Liver (tissue), 9 donors: ENCODE results near the gene SLFN12. TPM values are rescaled to one million over a fixed set of nuclear protein-coding genes. Genes with fewer than 3 reads are reported as not detected.
A peak's percentile ranks its signal among the peaks of the same experiment; 100 is the strongest.

Experiments
- DNase-seq: peaks from one replicate; pipeline ENCODE4 v3.0.0-alpha.2; 2017; ENCODE audit warnings: low spot score
- H3K27ac ChIP-seq, 2 donors: one replicate each; pipeline ENCODE4 v1.7.0; 2013; ENCODE audit warnings: inconsistent platforms in 2 of 2, low read length in 2 of 2, control low read depth in 1 of 2, low read depth in 1 of 2, mild to moderate bottlenecking in 1 of 2
- H3K27me3 ChIP-seq, 4 donors: one replicate each; pipeline versions ENCODE4 v1.6.1 to v1.7.0; 2013; ENCODE audit warnings: low read length in 3 of 4, inconsistent platforms in 1 of 4, mild to moderate bottlenecking in 1 of 4, moderate library complexity in 1 of 4; ENCODE audit not compliant: control insufficient read depth in 4 of 4, insufficient read depth in 4 of 4
- H3K36me3 ChIP-seq, 4 donors: one replicate each; pipeline versions ENCODE4 v1.6.1 to v1.7.0; 2013; ENCODE audit warnings: low read length in 3 of 4, mild to moderate bottlenecking in 3 of 4, low read depth in 1 of 4, moderate library complexity in 1 of 4; ENCODE audit not compliant: control insufficient read depth in 4 of 4, insufficient read depth in 3 of 4
- H3K4me1 ChIP-seq, 4 donors: one replicate each; pipeline versions ENCODE4 v1.6.1 to v1.7.0; 2013; ENCODE audit warnings: low read length in 3 of 4, mild to moderate bottlenecking in 3 of 4, moderate library complexity in 1 of 4; ENCODE audit not compliant: control insufficient read depth in 4 of 4, insufficient read depth in 4 of 4
- H3K4me3 ChIP-seq, 3 donors: one replicate each; pipeline versions ENCODE4 v1.6.1 to v1.7.0; 2013; ENCODE audit warnings: low read length in 3 of 3, control low read depth in 1 of 3, low read depth in 1 of 3, mild to moderate bottlenecking in 1 of 3
- H3K9ac ChIP-seq, 2 donors: one replicate each; pipeline ENCODE4 v1.7.0; 2013; ENCODE audit warnings: low read length in 2 of 2, mild to moderate bottlenecking in 2 of 2, moderate library complexity in 2 of 2, control low read depth in 1 of 2, low read depth in 1 of 2
- H3K9me3 ChIP-seq, 4 donors: one replicate each; pipeline versions ENCODE4 v1.6.1 to v1.7.0; 2013; ENCODE audit warnings: low read length in 3 of 4; ENCODE audit not compliant: control insufficient read depth in 4 of 4
- ATF3 ChIP-seq: IDR thresholded peaks from 2 replicates; pipeline ENCODE4 v1.6.1; 2016; ENCODE audit warnings: antibody characterized with exemption
- CTCF ChIP-seq: fragments of 150-350 bp; IDR thresholded peaks from 2 replicates; pipeline ENCODE4 v1.5.1; 2017; ENCODE audit warnings: improper control_type of control experiment, low read depth, low read length; ENCODE audit not compliant: missing input control
- EGR1 ChIP-seq, 2 donors: IDR thresholded peaks; 2 replicates each; pipeline ENCODE4 v1.6.1; 2016 to 2018; ENCODE audit warnings: antibody characterized with exemption in 2 of 2, low read depth in 2 of 2
- FOXA1 ChIP-seq: IDR thresholded peaks from 2 replicates; pipeline ENCODE4 v1.6.1; 2016; ENCODE audit warnings: antibody characterized with exemption
- FOXA2 ChIP-seq: IDR thresholded peaks from 2 replicates; pipeline ENCODE4 v1.6.1; 2016; ENCODE audit warnings: antibody characterized with exemption
- GABPA ChIP-seq, 2 donors: IDR thresholded peaks in 1 of 2; conservative IDR thresholded peaks in 1 of 2; 2 replicates each; pipeline ENCODE4 v1.6.1; 2016; ENCODE audit warnings: antibody characterized with exemption in 2 of 2, mild to moderate bottlenecking in 1 of 2, moderate library complexity in 1 of 2
- HNF4A ChIP-seq, 2 donors: conservative IDR thresholded peaks; 2 replicates each; pipeline ENCODE4 v1.6.1; 2016; ENCODE audit warnings: antibody characterized with exemption in 2 of 2, mild to moderate bottlenecking in 2 of 2
- HNF4G ChIP-seq: IDR thresholded peaks from 2 replicates; pipeline ENCODE4 v1.6.1; 2016; ENCODE audit warnings: antibody characterized with exemption
- JUND ChIP-seq, 2 donors: IDR thresholded peaks; 2 replicates each; pipeline ENCODE4 v1.6.1; 2016; ENCODE audit warnings: antibody characterized with exemption in 2 of 2
- MAX ChIP-seq: IDR thresholded peaks from 2 replicates; pipeline ENCODE4 v1.6.1; 2016; ENCODE audit warnings: antibody characterized with exemption
- NR2F2 ChIP-seq: IDR thresholded peaks from 2 replicates; pipeline ENCODE4 v1.6.1; 2016; ENCODE audit warnings: antibody characterized with exemption
- RAD21 ChIP-seq, 2 donors: IDR thresholded peaks; 2 replicates each; pipeline ENCODE4 v1.6.1; 2016; ENCODE audit warnings: antibody characterized with exemption in 2 of 2, mild to moderate bottlenecking in 2 of 2
- REST ChIP-seq: IDR thresholded peaks from 2 replicates; pipeline ENCODE4 v1.6.1; 2016; ENCODE audit warnings: antibody characterized with exemption, mild to moderate bottlenecking
- SP1 ChIP-seq: IDR thresholded peaks from 2 replicates; pipeline ENCODE4 v1.6.1; 2018; ENCODE audit warnings: antibody characterized with exemption, mild to moderate bottlenecking
- TAF1 ChIP-seq: conservative IDR thresholded peaks from 2 replicates; pipeline ENCODE4 v1.6.1; 2016; ENCODE audit warnings: antibody characterized with exemption, mild to moderate bottlenecking
- YY1 ChIP-seq: IDR thresholded peaks from 2 replicates; pipeline ENCODE4 v1.6.1; 2016; ENCODE audit warnings: antibody characterized with exemption, mild to moderate bottlenecking
- ZBTB33 ChIP-seq: IDR thresholded peaks from 2 replicates; pipeline ENCODE4 v1.6.1; 2016; ENCODE audit warnings: antibody characterized with exemption
- WGBS: extraction: QIAGEN DNeasy Blood & Tissue Kit; methylation state at CpG from one replicate; pipeline ENCODE4 v1.1.7; 2013; 5-methylcytosine and 5-hydroxymethylcytosine counted together
- polyA plus RNA-seq, 2 donors: library from polyadenylated mRNA; stranded (reverse) in 1 of 2; unstranded in 1 of 2; fragments of 200-250 nt in 1 of 2; fragments of >200 nt in 1 of 2; fragmentation: Nextera tagmentation in 1 of 2; extraction: Ambion mirVana in 1 of 2; gene quantifications; one replicate each; pipeline versions ENCODE4 v1.2.1 to v1.2.3, GENCODE V29; 2013 to 2015
- total RNA-seq, 2 donors: library from RNA; depleted of rRNA; stranded (reverse); fragments of >200 nt; gene quantifications; one replicate each; pipeline ENCODE4 v1.2.3, GENCODE V29; 2014
- donor health status: healthy.
- donor health status: healthy.
- donor health status: healthy.
- donor health status: healthy.
- donor health status: healthy.

Gene SLFN12
- total and polyA plus RNA-seq, 4 donors: 0.91 to 5.0 (median 2.2) TPM

GRCh38 chr17:35449371-35449931 lies 17.2 kb upstream of the SLFN12 start:
- WGBS: 13% methylated on average over 36 of the region's 36 CpGs
- Histone ChIP-seq H3K9me3 (no peaks in the 10 kb centered on the region), H3K4me1 (peaks cover 0 to 7% (median 5%) of the 10 kb centered on the region in 4 donors), H3K36me3 (peaks cover 0 to 2% (median 0%) of the 10 kb centered on the region in 4 donors), H3K27ac (no peak overlapping the region), H3K9ac (no peak overlapping the region), H3K4me3 (peak overlapping the region in 1 of 3 donors; percentile 19), H3K27me3 (peaks cover 0 to 23% (median 0%) of the 10 kb centered on the region in 4 donors)
- no peak for DNase-seq
- TF ChIP-seq FOXA1 (no peak), EGR1 (IDR thresholded peaks at IDR 0.05; ENCODE audit: low read depth in 2 of 2) (no peak), HNF4A (conservative IDR thresholded peaks at IDR 0.05) (no peak), YY1 (no peak), NR2F2 (no peak), RAD21 (IDR thresholded peaks at IDR 0.05) (no peak), ZBTB33 (no peak), ATF3 (no peak), JUND (IDR thresholded peaks at IDR 0.05) (no peak), TAF1 (no peak), REST (no peak), FOXA2 (no peak), MAX (no peak), CTCF (no peak), HNF4G (no peak), SP1 (no peak)

GRCh38 chr17:35448899-35449227 lies 16.6 kb upstream of the SLFN12 start:
- WGBS: 21% methylated on average over 16 of the region's 16 CpGs
- Histone ChIP-seq H3K27ac (no peak overlapping the region), H3K9ac (no peak overlapping the region)
- TF ChIP-seq TAF1 (no peak), MAX (no peak), JUND (IDR thresholded peaks at IDR 0.05) (no peak), ZBTB33 (no peak), REST (no peak), GABPA (IDR thresholded peaks at IDR 0.05 in 1 of 2, conservative IDR thresholded peaks at IDR 0.05 in 1 of 2) (no peak)

More at GRCh38 chr17:35448899-35449227, 16.6 kb upstream of the SLFN12 start:
- peaks cover 0 to 23% (median 0%) of the 10 kb centered on the region in 4 donors for H3K27me3 ChIP-seq
- H3K4me3 ChIP-seq: peak overlapping the region in 1 of 3 donors; percentile 61
- H3K36me3 ChIP-seq: peaks cover 0 to 2% (median 0%) of the 10 kb centered on the region in 4 donors
- no peaks in the 10 kb centered on the region for H3K9me3 ChIP-seq
- H3K4me1 ChIP-seq: peaks cover 0 to 7% (median 5%) of the 10 kb centered on the region in 4 donors
- DNase-seq: no peak
